Smooth muscle cell of the pulmonary artery (primary cell): ENCODE results near the gene GPN3. TPM values are rescaled to one million over a fixed set of nuclear protein-coding genes. Genes with fewer than 3 reads are reported as not detected.

Experiments
- total RNA-seq: library from RNA; depleted of rRNA; stranded (reverse); fragments of >200 nt; gene quantifications from 2 replicates; pipeline ENCODE4 v1.2.3, GENCODE V29; 2014

GPN3 gene
- 11.5 and 17.1 TPM in 2 replicates for total RNA-seq

DNA sequence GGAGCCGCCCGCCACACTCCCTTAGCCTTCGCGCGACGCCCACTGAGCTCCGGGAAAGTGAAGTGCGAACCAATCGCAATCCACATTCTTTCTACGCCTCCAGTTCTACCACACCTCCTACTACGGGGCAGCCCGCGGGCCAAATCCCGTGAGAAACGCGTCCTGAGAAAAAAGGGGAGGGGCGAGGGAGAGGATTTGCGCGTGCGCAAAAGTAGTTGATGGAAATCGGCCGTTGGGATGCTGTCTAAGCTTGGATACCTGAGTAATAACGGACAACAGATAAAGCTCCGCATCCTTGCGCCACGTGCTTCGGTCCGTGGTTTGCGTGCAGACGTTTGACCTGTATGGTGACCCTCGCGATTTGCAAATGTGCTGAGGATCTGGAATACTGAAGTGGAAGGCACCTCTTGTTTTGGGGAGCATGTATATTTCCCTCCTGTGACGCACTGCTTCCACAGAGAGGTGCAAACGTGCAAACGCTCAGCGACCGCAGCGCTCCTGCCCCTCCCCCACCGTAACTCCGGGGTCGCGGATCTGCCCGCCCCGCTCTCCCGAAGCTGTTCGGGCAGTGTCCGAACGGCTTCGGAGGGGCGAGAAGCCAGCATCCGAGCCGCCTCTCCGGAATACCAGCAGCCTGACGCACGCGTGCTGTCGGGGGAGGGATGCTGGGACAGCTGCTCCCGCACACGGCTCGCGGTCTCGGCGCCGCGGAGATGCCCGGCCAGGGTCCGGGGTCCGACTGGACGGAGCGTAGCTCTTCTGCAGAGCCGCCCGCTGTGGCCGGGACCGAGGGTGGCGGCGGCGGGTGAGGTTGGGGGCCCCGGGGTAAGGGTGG lies at the start of gene GPN3, which contains the start of gene FAM216A:
TSS of gene GPN3 (minus strand) at position 44 of the 835 bp plus-strand sequence. CDS start 54 bp downstream, outside the sequence.
TSS of gene FAM216A (plus strand) at position 632 of the 835 bp plus-strand sequence. CDS start at position 663, 31 bp downstream.

GRCh38 chr12:110501752-110502738 lies 34.0 kb upstream of the GPN3 start, which contains the start of the genes RAD9B and VPS29:
Gene RAD9B (plus strand): TSS chr12:110502331. CDS start chr12:110502338, 7 bp downstream.
Gene VPS29 (minus strand): TSS chr12:110502111. CDS start chr12:110502051, 60 bp downstream.

GRCh38 chr12:110449799-110450497 lies 18.1 kb downstream of the GPN3 start, which contains the start of gene ARPC3:
Gene ARPC3 (minus strand): TSS chr12:110450337. CDS start chr12:110450260, 77 bp downstream.

GRCh38 chr12:110403146-110403975 lies 64.7 kb downstream of the GPN3 start, which contains the start of gene ANAPC7:
Gene ANAPC7 (minus strand): TSS chr12:110403708. CDS start chr12:110403627, 81 bp downstream.

Other genes with a start within 250 kb of the GPN3 start
- 236 and 249 TPM in 2 replicates for gene ATP2A2, start 187.0 kb downstream of the GPN3 start, total RNA-seq
- 36.8 and 45.1 TPM in 2 replicates for gene ANAPC7, start 64.5 kb downstream of the GPN3 start, total RNA-seq
- 136 and 158 TPM in 2 replicates for gene ARPC3, start 17.9 kb downstream of the GPN3 start, total RNA-seq
- 11.9 and 17.3 TPM in 2 replicates for gene FAM216A, start 588 bp upstream of the GPN3 start, total RNA-seq
- gene VPS29, start 33.9 kb upstream of the GPN3 start, total RNA-seq = 45.0 and 50.9 TPM in 2 replicates
- gene RAD9B, start 34.1 kb upstream of the GPN3 start, total RNA-seq = 0.40 and 0.46 TPM in 2 replicates
- gene PPTC7, start 115.1 kb upstream of the GPN3 start, total RNA-seq = 9.1 and 11.0 TPM in 2 replicates
- gene TCTN1, start 145.9 kb upstream of the GPN3 start, total RNA-seq = 40.6 and 42.1 TPM in 2 replicates
- gene HVCN1, start 220.9 kb upstream of the GPN3 start, total RNA-seq = 2.3 and 2.7 TPM in 2 replicates